ENCODE measurements around the gene URB2. TPM values are rescaled to one million over a fixed set of nuclear protein-coding genes. Genes with fewer than 3 reads are reported as not detected.

Gene URB2
- total RNA-seq, 2 experiments from 2014 or later = 17.4 to 17.7 TPM

- no peak for ATAC-seq
- ChIA-PET CTCF (interaction anchor here (1.6 kb wide), 1 partner anchor 10 kb away, joined by 4 read pairs; no protein-coding TSS in a partner anchor), POLR2A (interaction anchor here (0.6 kb wide), 2 partner anchors 17 to 99 kb away, joined by 3 read pairs; no protein-coding TSS in a partner anchor)
- no peak overlapping the region for H3K4me3 Mint-ChIP-seq
- H3K9me3 Mint-ChIP-seq = no peaks in the 10 kb centered on the region
- no peak overlapping the region for H3K27ac Mint-ChIP-seq
- intact Hi-C loops (cut with micrococcal nuclease) = no loop called here
- peaks cover 35% of the 10 kb centered on the region for H3K36me3 Mint-ChIP-seq (ENCODE audit: low read depth)
- peaks cover 18% of the 10 kb centered on the region for H3K4me1 Mint-ChIP-seq (ENCODE audit: low read depth)
- H3K27me3 Mint-ChIP-seq = no peaks in the 10 kb centered on the region
- TF ChIP-seq CTCF (IDR thresholded peaks at IDR 0.05) = no peak
- no peak for DNase-seq
These were observed 11.3 kb upstream of the URB2 start for GRCh38 chr1:229614701-229615100.

GRCh38 chr1:229617351-229618100, 8.5 kb upstream of the URB2 start:
- ATAC-seq (no peak), DNase-seq (no peak)
- H3K27ac Mint-ChIP-seq = no peak overlapping the region
- H3K4me1 Mint-ChIP-seq (ENCODE audit: low read depth) = peaks cover 36% of the 10 kb centered on the region
- CTCF ChIA-PET = interaction anchor here (1.5 kb wide), 1 partner anchor 135 kb away, joined by 4 read pairs; no protein-coding TSS in a partner anchor
- H3K9me3 Mint-ChIP-seq = no peaks in the 10 kb centered on the region
- POLR2A ChIA-PET = no interaction called here
- no peaks in the 10 kb centered on the region for H3K27me3 Mint-ChIP-seq
- H3K4me3 Mint-ChIP-seq = no peak overlapping the region
- TF ChIP-seq CTCF (IDR thresholded peaks at IDR 0.05) = no peak
- H3K36me3 Mint-ChIP-seq (ENCODE audit: low read depth) = peaks cover 11% of the 10 kb centered on the region
- intact Hi-C loops (cut with micrococcal nuclease) = no loop called here

GRCh38 chr1:229619002-229619401, 7.0 kb upstream of the URB2 start:
- no peak overlapping the region for H3K4me3 Mint-ChIP-seq
- ATAC-seq = peak; percentile 47
- H3K27ac Mint-ChIP-seq = no peak overlapping the region
- TF ChIP-seq CTCF (IDR thresholded peaks at IDR 0.05) = no peak
- ChIA-PET POLR2A (no interaction called here), CTCF (interaction anchor here (1.3 kb wide), 1 partner anchor 12 kb away, joined by 4 read pairs; no protein-coding TSS in a partner anchor)
- H3K27me3 Mint-ChIP-seq = no peaks in the 10 kb centered on the region
- no peak for DNase-seq
- intact Hi-C loops (cut with micrococcal nuclease) = no loop called here
- H3K9me3 Mint-ChIP-seq = no peaks in the 10 kb centered on the region
- peaks cover 4% of the 10 kb centered on the region for H3K36me3 Mint-ChIP-seq (ENCODE audit: low read depth)
- peaks cover 44% of the 10 kb centered on the region for H3K4me1 Mint-ChIP-seq (ENCODE audit: low read depth)

- DNase-seq (peak; percentile 5), ATAC-seq (peak; percentile 55)
- H3K36me3 Mint-ChIP-seq (ENCODE audit: low read depth) = peaks cover 3% of the 10 kb centered on the region
- no peak overlapping the region for H3K4me3 Mint-ChIP-seq
- no peak for TF ChIP-seq CTCF (IDR thresholded peaks at IDR 0.05)
- intact Hi-C loops (cut with micrococcal nuclease) = loop anchor here (10.0 kb wide), 1 partner anchor 65 kb away; the partner anchor contains the start of gene ABCB10
- H3K9me3 Mint-ChIP-seq = no peaks in the 10 kb centered on the region
- H3K4me1 Mint-ChIP-seq (ENCODE audit: low read depth) = peaks cover 46% of the 10 kb centered on the region
- H3K27ac Mint-ChIP-seq = peak overlapping the region; percentile 9
- H3K27me3 Mint-ChIP-seq = no peaks in the 10 kb centered on the region
- ChIA-PET POLR2A (no interaction called here), CTCF (interaction anchor here (1.3 kb wide), 1 partner anchor 12 kb away, joined by 4 read pairs; no protein-coding TSS in a partner anchor)
These were observed 6.4 kb upstream of the URB2 start for GRCh38 chr1:229619614-229620013.

- no peaks in the 10 kb centered on the region for H3K27me3 Mint-ChIP-seq
- POLR2A ChIA-PET = no interaction called here
- CTCF ChIA-PET = interaction anchor here (1.0 kb wide), 1 partner anchor 63 kb away, joined by 3 read pairs; no protein-coding TSS in a partner anchor
- intact Hi-C loops (cut with micrococcal nuclease) = loop anchor here (10.0 kb wide), 1 partner anchor 66 kb away; the partner anchor contains the start of gene ABCB10
- no peaks in the 10 kb centered on the region for H3K9me3 Mint-ChIP-seq
- H3K27ac Mint-ChIP-seq = no peak overlapping the region
- ATAC-seq = no peak
- DNase-seq = no peak
- no peak for TF ChIP-seq CTCF (IDR thresholded peaks at IDR 0.05)
- peaks cover 49% of the 10 kb centered on the region for H3K4me1 Mint-ChIP-seq (ENCODE audit: low read depth)
- H3K36me3 Mint-ChIP-seq (ENCODE audit: low read depth) = peaks cover 3% of the 10 kb centered on the region
- H3K4me3 Mint-ChIP-seq = no peak overlapping the region
These were observed 5.2 kb upstream of the URB2 start for GRCh38 chr1:229620876-229621275.

Measured in activated CD8-positive, alpha-beta T cell treated with anti-CD3 and anti-CD28 coated beads for 36 hours (primary cell).